Activated T-helper 1 cell treated with anti-CD3 and anti-CD28 coated beads, Interleukin-12 subunit alpha, Interleukin-12 subunit beta, Interleukin-2, Interleukin-4 antibody, amounts not matched to agents 30 ng/mL and 10 ng/mL and 1 ng/mL, durations not matched to agents 14 hours and 24 hours and 36 hours (primary cell): ENCODE data around the gene REG4. TPM values are rescaled to one million over a fixed set of nuclear protein-coding genes. Genes with fewer than 3 reads are reported as not detected.
A peak's percentile ranks its signal among the peaks of the same experiment; 100 is the strongest.
"Not testable (repeated sequence)": the region's sequence is repeated elsewhere in the genome, so short reads cannot be mapped to it uniquely, and the experiment has no call there.

Source experiments
- DNase-seq: peaks from one replicate; pipeline ENCODE4 v3.0.0; 2021; ENCODE audit warnings: low spot score
- H3K27ac Mint-ChIP-seq: one replicate; pipeline ENCODE4 v1.8.0; 2021; ENCODE audit warnings: mild to moderate bottlenecking, mixed read lengths
- H3K27me3 Mint-ChIP-seq: one replicate; pipeline ENCODE4 v1.8.0; 2022; ENCODE audit warnings: mild to moderate bottlenecking, moderate library complexity, mixed read lengths; ENCODE audit not compliant: insufficient read depth
- H3K36me3 Mint-ChIP-seq: one replicate; pipeline ENCODE4 v1.8.0; 2021; ENCODE audit warnings: low read depth, mixed read lengths
- H3K4me1 Mint-ChIP-seq: one replicate; pipeline ENCODE4 v1.8.0; 2021; ENCODE audit warnings: low read depth, mixed read lengths
- H3K4me3 Mint-ChIP-seq: one replicate; pipeline ENCODE4 v1.8.0; 2021; ENCODE audit warnings: mild to moderate bottlenecking, moderate library complexity, mixed read lengths
- H3K9me3 Mint-ChIP-seq: one replicate; pipeline ENCODE4 v1.8.0; 2021; ENCODE audit warnings: mixed read lengths
- intact Hi-C: fragments of 100-400 bp; cut with micrococcal nuclease; formaldehyde crosslinking; loops from one replicate; pipeline ENCODE4 v1.15.1; 2024
- total RNA-seq: library from RNA; stranded (reverse); gene quantifications from 2 replicates; pipeline ENCODE4 v1.2.3, GENCODE V29; 2022

REG4 gene
- total RNA-seq, result 0.34 and 0.78 TPM in 2 replicates

DNA sequence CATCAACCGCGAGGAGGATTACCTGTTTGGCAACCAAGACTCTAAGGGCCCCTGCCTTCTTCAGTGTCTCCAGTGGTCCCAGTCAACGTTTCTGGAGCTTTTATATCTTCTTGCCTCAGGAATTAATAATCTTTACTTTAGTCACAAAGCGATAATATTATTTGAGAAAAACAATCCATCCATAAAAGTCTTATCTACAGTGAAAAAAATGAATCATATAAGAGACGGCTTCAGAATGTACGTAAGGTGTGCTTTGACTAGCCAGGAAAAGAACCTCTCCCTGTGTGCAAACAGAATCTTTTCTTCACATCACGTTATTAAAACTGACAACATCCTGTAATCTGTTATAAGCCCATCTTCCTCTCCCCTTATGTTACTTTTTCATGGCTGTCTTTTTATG, at the start of gene REG4:
Gene REG4 (minus strand): TSS at position 74 of the 400 bp plus-strand sequence. CDS start 2,691 bp downstream, outside the sequence.
- Mint-ChIP-seq H3K4me1 (peaks cover 12% of the 10 kb centered on the region), H3K9me3 (no peaks in the 10 kb centered on the region), H3K4me3 (no peak within 1 kb of the TSS), H3K27ac (no peak within 1 kb of the TSS), H3K27me3 (peaks cover 29% of the 10 kb centered on the region), H3K36me3 (no peaks in the 10 kb centered on the region)
- no peak for DNase-seq
- intact Hi-C loops, result no loop called here

DNA sequence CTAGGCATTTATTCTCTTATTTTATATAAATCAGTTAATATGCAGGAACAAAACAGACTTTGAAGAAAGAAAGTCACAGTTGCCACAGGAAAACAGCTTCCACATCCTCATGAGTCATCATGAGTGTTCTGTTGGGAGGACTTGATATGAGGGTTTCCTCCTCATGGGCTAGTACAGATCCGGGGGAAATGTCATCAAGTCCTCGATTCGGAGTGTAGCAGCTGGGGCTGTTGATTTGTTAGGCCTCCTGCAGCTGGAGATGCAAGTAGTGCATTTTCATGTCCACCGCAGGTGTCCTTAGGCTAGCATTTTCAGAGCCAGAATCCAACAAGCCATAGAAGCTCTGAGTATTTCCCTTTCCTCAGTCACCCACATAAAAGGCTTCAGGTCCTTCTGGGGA, 48.4 kb upstream of the REG4 start:
- no peak for DNase-seq
- no peaks in the 10 kb centered on the region for H3K9me3 Mint-ChIP-seq
- peaks cover 25% of the 10 kb centered on the region for H3K27me3 Mint-ChIP-seq
- H3K4me3 Mint-ChIP-seq, result peak overlapping the region; percentile 5
- peak overlapping the region; percentile 18 for H3K27ac Mint-ChIP-seq
- no peaks in the 10 kb centered on the region for H3K36me3 Mint-ChIP-seq
- intact Hi-C loops, result no loop called here
- peaks cover 29% of the 10 kb centered on the region for H3K4me1 Mint-ChIP-seq

DNA sequence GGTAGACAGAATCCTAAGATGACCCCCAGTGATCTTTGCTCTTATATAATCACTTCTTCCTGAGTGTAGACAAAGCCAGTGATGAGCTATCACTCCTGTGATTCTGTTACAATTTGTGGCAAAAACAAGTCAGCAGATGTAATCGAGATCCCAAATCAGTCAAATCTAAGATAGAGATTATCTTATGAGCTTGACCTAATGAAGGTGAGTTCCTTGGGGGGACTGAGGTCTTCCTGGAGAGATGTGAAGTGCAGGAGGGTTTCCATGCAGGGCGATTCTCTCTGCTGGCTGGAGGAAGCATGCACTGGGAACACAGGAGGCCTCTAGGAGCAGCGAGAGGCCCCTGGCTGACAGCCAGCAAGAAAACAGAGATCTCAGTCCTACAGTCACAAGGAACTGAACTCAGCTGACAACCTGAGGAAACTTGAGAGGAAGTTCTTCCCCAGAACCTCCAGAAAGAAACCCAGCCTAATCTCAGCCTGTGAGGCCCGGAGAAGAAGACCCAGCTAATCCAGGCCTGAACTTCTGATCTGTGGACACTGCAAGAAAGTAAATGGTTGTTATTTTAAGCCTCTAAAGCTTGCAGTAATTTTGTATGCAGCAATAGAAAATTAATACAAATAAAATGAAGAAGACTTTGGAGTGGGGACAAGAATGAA, 47.4 kb upstream of the REG4 start:
- H3K27ac Mint-ChIP-seq, H3K9me3 Mint-ChIP-seq: not testable (repeated sequence)

DNA sequence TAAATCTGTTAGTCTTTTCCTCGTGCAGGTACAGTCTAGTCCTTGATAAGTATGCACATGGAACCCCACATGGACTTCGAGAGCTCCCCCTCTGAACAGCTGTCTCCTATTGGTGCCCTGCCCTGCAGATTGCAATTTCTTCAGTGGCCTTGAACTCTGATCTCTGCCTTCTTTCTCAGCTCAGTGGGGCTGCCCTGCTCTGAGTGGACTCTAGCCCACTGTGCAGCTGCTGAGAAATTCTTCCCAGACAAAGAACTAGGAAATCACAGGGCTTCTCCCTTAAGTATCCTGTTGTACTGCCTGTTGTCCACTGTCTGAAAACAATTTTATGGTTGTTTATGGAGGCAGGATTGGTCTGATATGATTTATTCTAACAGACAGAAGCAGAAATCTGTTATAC, 46.9 kb upstream of the REG4 start:
- Mint-ChIP-seq H3K4me1 (peaks cover 29% of the 10 kb centered on the region), H3K9me3 (no peaks in the 10 kb centered on the region), H3K27me3 (peaks cover 11% of the 10 kb centered on the region), H3K4me3 (no peak overlapping the region), H3K27ac (no peak overlapping the region), H3K36me3 (no peaks in the 10 kb centered on the region)
- intact Hi-C loops, result no loop called here
- DNase-seq, result no peak

More for the DNA sequence above, 47.4 kb upstream of the REG4 start:
- peaks cover 16% of the 10 kb centered on the region for H3K27me3 Mint-ChIP-seq
- H3K36me3 Mint-ChIP-seq, DNase-seq, intact Hi-C loops, H3K4me3 Mint-ChIP-seq: not testable (repeated sequence)
- peaks cover 29% of the 10 kb centered on the region for H3K4me1 Mint-ChIP-seq

DNA sequence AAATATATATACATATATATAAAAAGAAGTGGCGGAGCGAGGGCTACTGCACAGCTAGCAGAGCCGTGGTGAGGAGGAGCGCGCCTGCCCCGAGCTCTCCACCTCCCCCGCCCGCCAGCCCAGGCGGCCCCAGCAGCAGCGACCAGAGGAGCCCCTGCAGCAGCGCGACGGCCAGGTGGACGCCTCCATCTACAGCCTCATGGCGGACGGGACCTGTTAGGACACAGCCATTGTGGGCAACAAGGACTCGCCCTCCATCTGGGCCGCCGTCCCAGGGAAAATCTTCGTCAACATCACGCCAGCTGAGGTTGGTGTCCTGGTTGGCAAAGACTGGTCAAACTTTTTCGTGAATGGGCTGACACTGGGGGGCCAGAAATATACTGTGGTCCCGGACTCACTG, 41.9 kb upstream of the REG4 start:
- H3K4me1 Mint-ChIP-seq, result peaks cover under 1% of the 10 kb centered on the region
- no peak overlapping the region for H3K4me3 Mint-ChIP-seq
- intact Hi-C loops, result no loop called here
- H3K27me3 Mint-ChIP-seq, result no peaks in the 10 kb centered on the region
- DNase-seq, result no peak
- H3K9me3 Mint-ChIP-seq, result no peaks in the 10 kb centered on the region
- H3K36me3 Mint-ChIP-seq, result no peaks in the 10 kb centered on the region
- no peak overlapping the region for H3K27ac Mint-ChIP-seq

DNA sequence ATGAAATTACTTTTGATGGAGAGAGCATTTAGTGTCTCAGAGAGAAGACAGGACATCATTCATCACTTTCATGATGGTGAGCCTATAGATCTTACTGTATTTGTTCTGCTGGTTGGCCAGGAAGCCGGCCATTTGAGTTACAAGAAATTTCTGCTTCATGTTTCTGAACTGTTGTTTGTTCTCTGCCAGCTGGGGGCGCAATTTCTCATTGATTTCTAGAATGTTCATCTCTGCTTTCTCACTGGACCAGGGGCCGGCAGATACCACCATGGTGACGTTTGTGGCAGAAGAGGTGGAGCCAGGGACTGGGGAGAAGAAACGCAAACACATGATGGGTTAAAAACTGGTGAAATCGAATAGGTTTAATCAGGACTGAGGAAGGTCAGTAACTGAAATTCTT, 32.9 kb upstream of the REG4 start:
- H3K27ac Mint-ChIP-seq, DNase-seq, intact Hi-C loops, H3K4me1 Mint-ChIP-seq, H3K9me3 Mint-ChIP-seq, H3K36me3 Mint-ChIP-seq, H3K4me3 Mint-ChIP-seq: not testable (repeated sequence)
- peaks cover 12% of the 10 kb centered on the region for H3K27me3 Mint-ChIP-seq

DNA sequence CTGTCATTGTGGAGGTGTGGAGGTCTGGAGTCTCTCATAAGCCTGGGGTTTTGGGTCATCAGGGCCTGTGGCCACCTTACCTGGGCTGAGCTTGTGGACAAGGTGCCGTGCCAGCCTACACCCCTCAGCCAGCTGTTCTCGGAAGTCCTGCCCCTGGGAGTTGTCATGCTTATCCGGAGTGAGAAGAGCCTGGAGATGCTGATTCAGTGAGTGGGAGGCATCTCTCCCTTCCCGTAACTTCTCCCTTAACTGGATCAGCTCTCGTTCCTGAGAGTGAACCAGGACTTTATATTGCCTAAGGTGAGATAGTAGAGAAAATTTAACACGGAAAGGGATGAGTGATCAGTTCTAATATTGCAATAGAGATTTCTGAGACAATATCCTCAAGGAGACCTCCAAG, 30.0 kb upstream of the REG4 start:
- no peak overlapping the region for H3K27ac Mint-ChIP-seq
- intact Hi-C loops, result no loop called here

DNA sequence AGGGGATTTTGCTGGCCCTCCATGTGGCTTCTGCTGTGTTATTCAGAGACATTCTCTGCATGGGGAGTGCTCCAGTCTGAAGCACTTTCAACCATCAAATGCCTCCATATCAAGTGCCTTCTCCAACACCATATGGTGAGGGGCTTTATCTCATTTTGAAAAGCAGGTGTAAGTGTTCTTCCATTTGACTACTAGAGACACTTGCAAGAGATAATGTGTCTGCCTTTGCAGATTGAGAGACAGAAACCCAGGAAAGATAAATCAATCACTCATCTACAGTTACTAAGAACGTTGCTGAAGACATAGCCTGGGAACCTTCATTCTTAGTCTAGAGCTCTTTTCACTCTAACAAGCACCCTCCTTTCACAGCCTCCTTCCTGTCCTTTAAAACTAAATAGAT, 29.5 kb upstream of the REG4 start:
- Mint-ChIP-seq H3K27ac (no peak overlapping the region), H3K4me3 (no peak overlapping the region), H3K4me1 (peaks cover 5% of the 10 kb centered on the region), H3K9me3 (no peaks in the 10 kb centered on the region), H3K27me3 (peaks cover 17% of the 10 kb centered on the region), H3K36me3 (no peaks in the 10 kb centered on the region)
- intact Hi-C loops, result no loop called here
- DNase-seq, result no peak

More for the DNA sequence above, 30.0 kb upstream of the REG4 start:
- no peaks in the 10 kb centered on the region for H3K9me3 Mint-ChIP-seq
- no peaks in the 10 kb centered on the region for H3K36me3 Mint-ChIP-seq
- no peak for DNase-seq
- peaks cover 5% of the 10 kb centered on the region for H3K4me1 Mint-ChIP-seq
- H3K4me3 Mint-ChIP-seq, result no peak overlapping the region
- H3K27me3 Mint-ChIP-seq, result peaks cover 17% of the 10 kb centered on the region

DNA sequence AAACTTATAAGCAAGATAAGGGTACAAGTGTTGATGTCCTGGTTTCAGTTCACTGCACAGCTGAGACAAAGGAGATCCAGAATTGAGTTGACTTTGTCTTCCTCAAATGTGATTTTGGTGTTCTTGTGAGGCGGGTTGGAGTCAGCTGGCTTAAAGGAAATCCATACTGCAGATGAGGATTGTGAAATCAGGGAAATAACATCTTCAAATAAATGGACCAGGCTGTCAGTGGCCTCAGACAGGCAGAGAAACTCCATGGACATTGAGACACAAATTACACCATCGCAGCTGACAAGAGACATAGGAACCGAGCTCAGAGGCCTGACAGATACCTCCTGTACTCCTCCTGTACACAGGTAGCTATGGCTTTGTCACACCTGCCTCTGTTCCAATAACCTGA, 27.0 kb upstream of the REG4 start:
- H3K4me1 Mint-ChIP-seq, result peaks cover 5% of the 10 kb centered on the region
- no peaks in the 10 kb centered on the region for H3K9me3 Mint-ChIP-seq
- intact Hi-C loops, result no loop called here
- peaks cover 18% of the 10 kb centered on the region for H3K27me3 Mint-ChIP-seq
- H3K27ac Mint-ChIP-seq, result no peak overlapping the region
- DNase-seq, result no peak
- no peaks in the 10 kb centered on the region for H3K36me3 Mint-ChIP-seq
- H3K4me3 Mint-ChIP-seq, result no peak overlapping the region

DNA sequence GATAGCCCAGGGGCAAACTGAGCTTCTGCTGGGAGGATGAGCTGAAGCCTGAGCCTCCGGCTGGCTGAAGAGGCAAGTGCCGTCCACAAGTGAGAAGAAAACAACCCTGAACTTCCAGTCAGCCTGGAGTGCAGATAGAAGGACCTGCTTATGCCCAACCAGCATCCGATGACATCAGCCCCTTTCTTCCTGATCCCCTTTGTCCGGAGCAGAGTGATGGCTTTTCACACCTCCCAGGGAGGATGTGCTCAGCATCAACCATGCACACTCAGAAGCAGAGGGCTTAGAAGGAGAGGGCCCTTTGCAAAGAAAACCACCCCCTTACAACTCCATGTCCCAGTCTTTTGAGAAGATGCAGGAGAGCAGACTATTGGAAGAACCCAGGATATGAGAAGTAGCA, 23.7 kb upstream of the REG4 start:
- peaks cover 5% of the 10 kb centered on the region for H3K4me1 Mint-ChIP-seq
- intact Hi-C loops, result no loop called here
- DNase-seq, result no peak
- no peaks in the 10 kb centered on the region for H3K9me3 Mint-ChIP-seq
- no peak overlapping the region for H3K27ac Mint-ChIP-seq
- H3K27me3 Mint-ChIP-seq, result peaks cover 28% of the 10 kb centered on the region
- no peaks in the 10 kb centered on the region for H3K36me3 Mint-ChIP-seq
- H3K4me3 Mint-ChIP-seq, result no peak overlapping the region

DNA sequence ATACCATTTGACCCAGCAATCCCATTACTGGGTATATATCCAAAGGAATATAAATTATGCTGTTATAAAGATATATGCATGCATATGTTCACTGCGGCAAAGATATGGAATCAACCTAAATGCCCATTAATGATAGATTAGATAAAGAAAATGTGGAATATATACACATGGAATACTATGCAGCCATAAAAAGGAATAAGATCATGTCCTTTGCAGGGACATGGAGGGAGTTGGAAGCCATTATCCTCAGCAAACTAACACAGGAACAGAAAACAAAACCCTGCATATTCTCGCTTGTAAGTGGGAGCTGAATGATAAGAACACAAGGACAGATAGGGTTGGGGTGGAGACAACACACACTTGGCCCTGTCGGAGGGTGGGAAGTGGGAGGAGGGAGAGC, 19.8 kb upstream of the REG4 start:
- DNase-seq, result no peak
- Mint-ChIP-seq H3K4me1 (no peaks in the 10 kb centered on the region), H3K27me3 (peaks cover 36% of the 10 kb centered on the region), H3K36me3 (no peaks in the 10 kb centered on the region), H3K27ac (no peak overlapping the region), H3K4me3 (no peak overlapping the region), H3K9me3 (no peaks in the 10 kb centered on the region)
- intact Hi-C loops, result no loop called here

DNA sequence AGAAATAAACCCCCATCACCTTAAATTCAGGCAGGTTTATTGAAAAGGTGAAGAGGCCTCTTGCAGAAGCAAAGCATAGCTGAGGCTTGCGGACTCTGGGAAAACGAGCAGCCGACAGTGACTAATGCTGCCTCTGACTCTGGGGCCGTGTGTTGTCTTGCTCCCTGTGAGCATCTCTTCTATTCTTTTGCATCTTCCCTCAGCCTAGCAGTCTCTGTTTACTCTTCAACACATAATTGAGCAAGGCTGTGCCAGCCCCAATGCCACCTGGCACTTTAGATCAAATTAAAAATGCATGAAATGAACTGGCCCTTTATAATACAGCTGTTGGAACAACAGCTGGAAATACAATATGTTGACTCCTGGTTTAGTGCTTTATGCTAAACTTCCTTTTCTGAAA, 18.4 kb upstream of the REG4 start:
- H3K4me3 Mint-ChIP-seq, result no peak overlapping the region
- peaks cover 34% of the 10 kb centered on the region for H3K27me3 Mint-ChIP-seq
- no peaks in the 10 kb centered on the region for H3K4me1 Mint-ChIP-seq
- no peaks in the 10 kb centered on the region for H3K36me3 Mint-ChIP-seq
- no peaks in the 10 kb centered on the region for H3K9me3 Mint-ChIP-seq
- DNase-seq, result no peak
- no peak overlapping the region for H3K27ac Mint-ChIP-seq
- intact Hi-C loops, result no loop called here

DNA sequence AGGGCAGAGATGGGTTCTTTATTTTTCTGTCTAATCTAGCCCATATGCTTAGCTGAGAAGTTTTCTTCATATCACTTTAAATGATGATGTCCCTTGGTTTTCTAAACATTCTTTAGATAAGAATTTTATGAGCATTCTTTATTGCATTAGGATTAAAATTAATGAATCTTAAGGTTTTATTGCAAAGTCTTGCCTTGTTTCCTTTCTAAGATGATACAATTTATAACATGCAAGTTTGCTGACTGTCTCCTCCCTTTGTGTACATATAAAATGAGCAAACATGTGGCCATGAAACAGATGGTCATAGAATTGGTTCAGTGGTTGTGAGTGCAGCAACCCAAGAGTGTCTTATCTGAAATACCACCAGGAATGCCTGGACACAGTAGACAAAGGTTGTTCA, 17.7 kb upstream of the REG4 start:
- H3K27ac Mint-ChIP-seq, H3K4me1 Mint-ChIP-seq, H3K9me3 Mint-ChIP-seq, H3K36me3 Mint-ChIP-seq, DNase-seq, H3K4me3 Mint-ChIP-seq, intact Hi-C loops: not testable (repeated sequence)
- peaks cover 33% of the 10 kb centered on the region for H3K27me3 Mint-ChIP-seq

DNA sequence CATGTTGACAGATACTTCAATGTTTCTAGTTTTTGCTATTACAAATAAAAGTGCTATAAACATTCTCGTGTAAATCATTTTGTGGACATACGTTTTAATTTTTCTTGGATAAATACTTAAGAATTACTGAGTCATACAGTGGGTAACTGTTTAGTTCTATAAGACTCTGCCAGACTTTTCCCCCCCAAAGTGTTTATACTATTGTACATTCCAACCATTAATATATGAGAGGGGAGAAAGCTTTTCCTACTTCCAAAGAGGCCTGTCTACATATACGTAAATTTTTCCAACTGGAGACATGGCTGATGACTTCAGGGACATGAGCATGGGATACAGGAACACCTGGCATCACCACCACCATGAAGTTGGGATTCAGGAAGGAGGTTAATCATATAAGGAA, 17.0 kb upstream of the REG4 start:
- no peak overlapping the region for H3K4me3 Mint-ChIP-seq
- intact Hi-C loops, result no loop called here
- no peak for DNase-seq
- H3K27ac Mint-ChIP-seq, result no peak overlapping the region
- H3K36me3 Mint-ChIP-seq, result no peaks in the 10 kb centered on the region
- no peaks in the 10 kb centered on the region for H3K4me1 Mint-ChIP-seq
- no peaks in the 10 kb centered on the region for H3K9me3 Mint-ChIP-seq
- H3K27me3 Mint-ChIP-seq, result peaks cover 32% of the 10 kb centered on the region
